Activated T-helper 17 cell treated with anti-CD3 and anti-CD28 coated beads, Interleukin-2, amount 50 U/mL, for 72 hours (primary cell): ENCODE data around the gene FGF2. TPM values are rescaled to one million over a fixed set of nuclear protein-coding genes. Genes with fewer than 3 reads are reported as not detected.

Experiments
- ATAC-seq: fragments of 150-1000 bp; cut with Tn5 transposase; replicated peaks from 2 replicates; pipeline ENCODE4 v1.10.0; 2021; ENCODE audit warnings: mild to moderate bottlenecking, moderate library complexity
- H3K27ac Mint-ChIP-seq: one replicate; pipeline ENCODE4 v1.8.0; 2022; ENCODE audit warnings: mixed read lengths
- H3K27me3 Mint-ChIP-seq: one replicate; pipeline ENCODE4 v1.8.0; 2022; ENCODE audit warnings: mixed read lengths
- H3K36me3 Mint-ChIP-seq: one replicate; pipeline ENCODE4 v1.8.0; 2022; ENCODE audit warnings: low read depth, mild to moderate bottlenecking, mixed read lengths
- H3K4me1 Mint-ChIP-seq: one replicate; pipeline ENCODE4 v1.8.0; 2022; ENCODE audit warnings: mixed read lengths
- H3K4me3 Mint-ChIP-seq: one replicate; pipeline ENCODE4 v1.8.0; 2022; ENCODE audit warnings: mild to moderate bottlenecking, mixed read lengths
- H3K9me3 Mint-ChIP-seq: one replicate; pipeline ENCODE4 v1.8.0; 2022; ENCODE audit warnings: mixed read lengths
- total RNA-seq, 2 donors: library from RNA; stranded (reverse); gene quantifications; one replicate each; pipeline ENCODE4 v1.2.3, GENCODE V29; 2022

Gene FGF2
- total RNA-seq, 2 donors from 2014 or later, result 0.11 to 0.32 TPM

- Mint-ChIP-seq H3K27ac (no peak overlapping the region), H3K9me3 (peaks cover under 1% of the 10 kb centered on the region), H3K27me3 (peaks cover 25% of the 10 kb centered on the region), H3K36me3 (no peaks in the 10 kb centered on the region), H3K4me1 (no peaks in the 10 kb centered on the region), H3K4me3 (no peak overlapping the region)
- ATAC-seq, result no peak
These were observed 49.3 kb downstream of the FGF2 start for GRCh38 chr4:122875949-122876348.

GRCh38 chr4:122876456-122876855 lies 49.8 kb downstream of the FGF2 start:
- Mint-ChIP-seq H3K27me3 (peaks cover 27% of the 10 kb centered on the region), H3K4me3 (no peak overlapping the region), H3K36me3 (no peaks in the 10 kb centered on the region), H3K27ac (no peak overlapping the region), H3K9me3 (peaks cover 4% of the 10 kb centered on the region), H3K4me1 (no peaks in the 10 kb centered on the region)
- no peak for ATAC-seq

GRCh38 chr4:122879001-122879400 lies 52.4 kb downstream of the FGF2 start:
- Mint-ChIP-seq H3K36me3 (no peaks in the 10 kb centered on the region), H3K27me3 (peaks cover 11% of the 10 kb centered on the region), H3K4me3 (no peak overlapping the region), H3K27ac (no peak overlapping the region), H3K9me3 (peaks cover 5% of the 10 kb centered on the region), H3K4me1 (no peaks in the 10 kb centered on the region)
- ATAC-seq, result no peak

GRCh38 chr4:122882857-122883735 lies 56.5 kb downstream of the FGF2 start:
- Mint-ChIP-seq H3K4me3 (no peak overlapping the region), H3K27ac (no peak overlapping the region), H3K27me3 (peaks cover 6% of the 10 kb centered on the region), H3K4me1 (no peaks in the 10 kb centered on the region), H3K9me3 (peaks cover 5% of the 10 kb centered on the region), H3K36me3 (no peaks in the 10 kb centered on the region)
- no peak for ATAC-seq

DNA sequence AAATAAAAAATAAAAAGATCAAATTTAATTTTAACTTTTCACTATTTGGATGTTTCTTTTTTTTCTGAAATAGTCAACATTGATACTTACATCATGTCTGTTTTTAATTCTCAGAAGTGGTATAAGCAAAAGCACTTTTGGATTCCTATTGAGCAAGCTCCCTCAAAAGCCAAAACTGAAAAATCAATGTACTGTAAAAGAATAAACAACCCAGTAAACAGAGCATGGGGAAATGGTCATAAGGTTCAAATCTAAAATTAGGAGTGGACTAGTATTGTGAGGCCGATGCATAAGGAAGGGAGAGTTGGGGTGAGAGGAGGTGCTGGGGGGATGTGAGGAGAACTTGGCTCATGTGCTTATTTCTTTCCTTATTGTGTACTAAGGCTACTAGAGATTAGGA lies 57.9 kb downstream of the FGF2 start:
- Mint-ChIP-seq H3K27ac (no peak overlapping the region), H3K27me3 (peaks cover 6% of the 10 kb centered on the region), H3K36me3 (no peaks in the 10 kb centered on the region), H3K9me3 (peaks cover 5% of the 10 kb centered on the region), H3K4me3 (no peak overlapping the region), H3K4me1 (no peaks in the 10 kb centered on the region)
- no peak for ATAC-seq

DNA sequence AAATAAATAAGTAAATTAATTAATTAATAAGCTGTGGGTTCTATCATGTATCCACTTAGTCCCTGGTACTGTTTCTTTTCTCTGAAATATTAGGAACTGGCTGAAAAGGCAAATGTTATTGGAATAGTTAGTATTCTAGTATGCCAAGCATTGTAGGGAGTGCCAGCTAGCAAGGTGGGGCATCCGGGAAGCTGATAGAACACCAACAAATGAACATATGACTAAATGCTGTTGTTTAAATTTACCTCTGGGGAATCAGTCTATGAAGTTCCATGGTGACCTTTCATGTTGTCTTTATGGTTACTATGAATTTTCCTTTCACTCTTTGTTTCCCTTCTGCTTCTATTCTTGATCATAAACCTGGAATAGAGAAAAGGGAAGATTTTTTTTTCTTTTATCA lies 63.1 kb downstream of the FGF2 start:
- no peaks in the 10 kb centered on the region for H3K9me3 Mint-ChIP-seq
- no peaks in the 10 kb centered on the region for H3K27me3 Mint-ChIP-seq
- H3K4me1 Mint-ChIP-seq, result no peaks in the 10 kb centered on the region
- H3K4me3 Mint-ChIP-seq, result no peak overlapping the region
- H3K36me3 Mint-ChIP-seq, result no peaks in the 10 kb centered on the region
- H3K27ac Mint-ChIP-seq, result no peak overlapping the region
- ATAC-seq, result no peak

DNA sequence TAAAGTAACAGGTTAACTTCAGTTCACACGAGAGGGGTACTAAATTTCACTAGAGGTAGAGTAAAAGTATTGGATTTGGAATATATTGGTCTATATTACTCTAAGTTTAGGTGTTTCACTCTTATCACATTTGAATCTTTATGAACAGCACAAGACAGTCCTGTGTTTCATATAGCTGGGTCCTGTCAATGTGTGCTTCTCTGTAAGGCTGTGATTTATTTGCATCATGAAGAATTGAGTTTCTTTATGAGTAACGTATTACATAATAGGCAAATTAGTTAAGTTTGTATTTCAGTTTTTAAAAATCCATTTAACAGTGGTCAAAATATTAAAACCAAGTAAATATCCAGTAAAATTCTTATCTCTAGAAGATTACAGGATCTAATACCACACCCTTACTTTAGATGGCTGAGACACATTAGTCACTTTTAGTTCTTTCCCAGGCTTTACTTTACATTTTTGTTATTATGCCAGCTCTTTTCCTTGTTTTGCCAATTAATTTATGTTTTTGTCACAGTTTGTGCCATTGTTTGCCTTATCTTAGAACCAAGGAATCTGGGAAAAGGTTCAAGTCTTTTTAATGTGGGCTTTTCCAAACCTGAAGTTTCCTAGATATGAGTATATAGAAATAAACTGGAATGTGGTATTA lies 63.6 kb downstream of the FGF2 start:
- H3K27ac Mint-ChIP-seq, result no peak overlapping the region
- no peak overlapping the region for H3K4me3 Mint-ChIP-seq
- no peaks in the 10 kb centered on the region for H3K36me3 Mint-ChIP-seq
- H3K9me3 Mint-ChIP-seq, result no peaks in the 10 kb centered on the region
- no peak for ATAC-seq
- no peaks in the 10 kb centered on the region for H3K27me3 Mint-ChIP-seq
- no peaks in the 10 kb centered on the region for H3K4me1 Mint-ChIP-seq

GRCh38 chr4:122894827-122895226 lies 68.2 kb downstream of the FGF2 start:
- Mint-ChIP-seq H3K4me1 (no peaks in the 10 kb centered on the region), H3K36me3 (no peaks in the 10 kb centered on the region), H3K9me3 (no peaks in the 10 kb centered on the region), H3K4me3 (no peak overlapping the region), H3K27me3 (no peaks in the 10 kb centered on the region), H3K27ac (no peak overlapping the region)
- no peak for ATAC-seq

GRCh38 chr4:122895336-122895995 lies 68.8 kb downstream of the FGF2 start:
- Mint-ChIP-seq H3K4me1 (no peaks in the 10 kb centered on the region), H3K9me3 (no peaks in the 10 kb centered on the region), H3K27ac (no peak overlapping the region), H3K36me3 (no peaks in the 10 kb centered on the region), H3K27me3 (no peaks in the 10 kb centered on the region), H3K4me3 (no peak overlapping the region)
- ATAC-seq, result no peak

GRCh38 chr4:122896270-122896669 lies 69.6 kb downstream of the FGF2 start:
- ATAC-seq, result no peak

DNA sequence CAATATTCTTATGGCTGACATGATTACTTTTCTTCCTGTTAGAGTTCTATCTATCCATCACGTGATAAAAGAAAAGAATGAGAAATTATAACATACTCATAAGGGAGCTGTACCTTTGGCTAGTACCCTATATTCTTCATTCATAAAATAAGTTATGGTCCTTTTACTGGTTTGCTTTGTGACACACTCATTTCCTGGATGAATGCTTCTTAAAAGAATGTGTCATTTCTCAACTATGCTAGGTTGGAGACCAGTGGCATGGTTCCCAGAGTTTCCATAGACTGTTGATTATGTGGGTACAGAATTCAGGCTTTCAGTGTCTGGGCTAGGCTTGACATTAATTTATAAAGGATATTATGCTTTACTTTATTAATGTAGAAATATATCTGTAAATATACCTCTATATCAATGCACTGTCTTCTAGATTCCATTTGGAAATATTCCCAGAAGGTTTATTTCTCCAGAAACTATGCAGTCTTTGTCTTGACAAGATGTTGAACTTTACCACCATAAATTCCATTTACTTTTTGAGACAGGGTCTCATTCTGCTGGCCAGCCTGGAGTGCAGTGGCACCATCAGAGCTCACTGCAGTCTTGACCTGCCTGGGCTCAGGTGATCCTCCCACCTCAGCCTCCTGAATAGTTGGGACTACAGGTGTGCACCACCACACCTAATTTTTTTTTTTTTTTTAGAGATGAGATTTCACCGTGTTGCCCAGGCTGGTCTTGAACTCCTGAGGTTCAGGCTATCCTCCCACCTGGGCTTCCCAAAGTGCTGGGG lies 71.9 kb downstream of the FGF2 start:
- Mint-ChIP-seq H3K4me1 (no peaks in the 10 kb centered on the region), H3K27me3 (no peaks in the 10 kb centered on the region), H3K4me3 (no peak overlapping the region), H3K9me3 (no peaks in the 10 kb centered on the region), H3K36me3 (no peaks in the 10 kb centered on the region), H3K27ac (no peak overlapping the region)
- ATAC-seq, result no peak

More at GRCh38 chr4:122896270-122896669, 69.6 kb downstream of the FGF2 start:
- Mint-ChIP-seq H3K27ac (no peak overlapping the region), H3K4me3 (no peak overlapping the region), H3K36me3 (no peaks in the 10 kb centered on the region), H3K27me3 (no peaks in the 10 kb centered on the region), H3K9me3 (no peaks in the 10 kb centered on the region), H3K4me1 (no peaks in the 10 kb centered on the region)

DNA sequence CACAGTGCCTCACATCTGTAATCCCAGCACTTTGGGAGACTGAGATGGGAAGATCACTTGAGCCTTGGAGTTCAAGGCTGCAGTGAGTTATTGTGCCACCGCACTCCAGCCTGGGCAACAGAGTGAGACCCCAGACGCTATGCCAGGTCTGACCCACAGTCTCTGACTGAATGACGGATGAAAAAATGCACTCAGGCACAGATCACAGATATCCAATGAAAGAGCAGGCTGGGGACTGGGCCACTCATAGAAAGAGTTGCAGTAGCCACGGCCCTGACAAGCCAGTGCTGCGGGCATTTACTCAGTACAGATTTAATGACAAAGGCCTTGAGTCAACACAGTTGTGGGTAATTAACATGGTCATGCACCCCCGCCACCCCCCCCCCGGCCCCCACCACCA lies 73.1 kb downstream of the FGF2 start:
- Mint-ChIP-seq H3K27ac (no peak overlapping the region), H3K4me3 (no peak overlapping the region), H3K4me1 (no peaks in the 10 kb centered on the region), H3K9me3 (no peaks in the 10 kb centered on the region), H3K27me3 (no peaks in the 10 kb centered on the region), H3K36me3 (no peaks in the 10 kb centered on the region)
- no peak for ATAC-seq

DNA sequence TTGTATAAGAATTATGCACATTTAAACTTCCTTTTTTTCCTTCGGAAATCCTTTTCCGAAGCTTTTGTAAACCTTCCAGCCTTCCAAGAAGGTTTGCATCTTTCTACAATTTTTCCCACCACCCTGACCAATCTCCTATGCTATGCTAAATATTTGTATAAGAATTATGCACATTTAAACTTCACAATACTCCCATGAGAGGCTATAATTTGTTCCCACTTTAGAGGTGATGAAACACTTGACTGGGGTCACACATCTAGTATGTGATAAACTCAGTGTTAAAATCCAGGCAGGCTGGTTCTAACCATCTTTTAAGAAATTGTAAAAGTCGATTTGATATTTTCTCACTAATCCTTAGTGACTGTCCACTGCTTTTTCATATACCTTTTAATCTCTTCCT lies 73.7 kb downstream of the FGF2 start:
- H3K36me3 Mint-ChIP-seq, result no peaks in the 10 kb centered on the region
- H3K27me3 Mint-ChIP-seq, result no peaks in the 10 kb centered on the region
- no peak overlapping the region for H3K4me3 Mint-ChIP-seq
- no peaks in the 10 kb centered on the region for H3K9me3 Mint-ChIP-seq
- no peaks in the 10 kb centered on the region for H3K4me1 Mint-ChIP-seq
- no peak for ATAC-seq
- no peak overlapping the region for H3K27ac Mint-ChIP-seq

GRCh38 chr4:122901247-122902010 lies 74.8 kb downstream of the FGF2 start:
- no peak for ATAC-seq
- H3K4me1 Mint-ChIP-seq, result no peaks in the 10 kb centered on the region
- no peaks in the 10 kb centered on the region for H3K36me3 Mint-ChIP-seq
- H3K4me3 Mint-ChIP-seq, result no peak overlapping the region
- no peak overlapping the region for H3K27ac Mint-ChIP-seq
- H3K9me3 Mint-ChIP-seq, result no peaks in the 10 kb centered on the region
- no peaks in the 10 kb centered on the region for H3K27me3 Mint-ChIP-seq
